Activated naive CD4-positive, alpha-beta T cell treated with anti-CD3 and anti-CD28 coated beads, Interleukin-2, amount 50 U/mL, for 72 hours (primary cell): Measurements from ENCODE around the gene OSER1. TPM values are rescaled to one million over a fixed set of nuclear protein-coding genes. Genes with fewer than 3 reads are reported as not detected.

ENCODE experiments used
- ATAC-seq, 2 donors: fragments of 150-1000 bp; cut with Tn5 transposase; 2 replicates each; pipeline ENCODE4 v1.10.0; 2021; ENCODE audit warnings: mild to moderate bottlenecking in 2 of 2, moderate library complexity in 2 of 2
- DNase-seq, 2 donors: peaks; one replicate each; pipeline ENCODE4 v3.0.0; 2021 to 2022; ENCODE audit warnings: low spot score in 2 of 2
- H3K27ac Mint-ChIP-seq, 2 donors: one replicate each; pipeline ENCODE4 v1.8.0; 2022; ENCODE audit warnings: mild to moderate bottlenecking in 2 of 2, mixed read lengths in 2 of 2
- H3K36me3 Mint-ChIP-seq, 2 donors: one replicate each; pipeline ENCODE4 v1.8.0; 2022; ENCODE audit warnings: mixed read lengths in 2 of 2
- H3K9me3 Mint-ChIP-seq, 2 donors: one replicate each; pipeline ENCODE4 v1.8.0; 2022; ENCODE audit warnings: mixed read lengths in 2 of 2
- total RNA-seq, 2 donors: library from RNA; stranded (reverse); gene quantifications; one replicate each; pipeline ENCODE4 v1.2.3, GENCODE V29; 2022

OSER1 gene
- total RNA-seq, 2 donors from 2014 or later = 32.2 to 42.8 TPM

GRCh38 chr20:44211177-44212039 is 837 bp upstream of the OSER1 start:
- Mint-ChIP-seq H3K27ac (peak overlapping the region; percentile 97 to 100), H3K9me3 (no peaks in the 10 kb centered on the region), H3K36me3 (peaks cover 25% of the 10 kb centered on the region in 2 donors)
- no peak for DNase-seq
- no peak for ATAC-seq

- peaks cover 27 to 31% of the 10 kb centered on the region in 2 donors for H3K36me3 Mint-ChIP-seq
- H3K27ac Mint-ChIP-seq = peak overlapping the region; percentile 100
- no peaks in the 10 kb centered on the region for H3K9me3 Mint-ChIP-seq
- DNase-seq = no peak
- no peak for ATAC-seq
Observed at GRCh38 chr20:44209686-44210405, 725 bp downstream of the OSER1 start.

- Mint-ChIP-seq H3K9me3 (no peaks in the 10 kb centered on the region), H3K36me3 (peaks cover 27 to 32% of the 10 kb centered on the region in 2 donors), H3K27ac (peak overlapping the region; percentile 100)
- no peak for ATAC-seq
- no peak for DNase-seq
Observed at GRCh38 chr20:44208770-44209169, 1.8 kb downstream of the OSER1 start.

GRCh38 chr20:44208165-44208564 is 2.4 kb downstream of the OSER1 start:
- no peaks in the 10 kb centered on the region for H3K9me3 Mint-ChIP-seq
- ATAC-seq (no peak), DNase-seq (no peak)
- peaks cover 27 to 37% of the 10 kb centered on the region in 2 donors for H3K36me3 Mint-ChIP-seq
- no peak overlapping the region for H3K27ac Mint-ChIP-seq

- no peak for ATAC-seq
- no peak for DNase-seq
- peak overlapping the region; percentile 39 to 88 for H3K27ac Mint-ChIP-seq
- H3K36me3 Mint-ChIP-seq = peaks cover 27 to 41% of the 10 kb centered on the region in 2 donors
- H3K9me3 Mint-ChIP-seq = no peaks in the 10 kb centered on the region
Observed at GRCh38 chr20:44207126-44207723, 3.3 kb downstream of the OSER1 start.

- ATAC-seq = no peak
- Mint-ChIP-seq H3K27ac (no peak overlapping the region), H3K9me3 (no peaks in the 10 kb centered on the region), H3K36me3 (peaks cover 29 to 38% of the 10 kb centered on the region in 2 donors)
- no peak for DNase-seq
Observed at GRCh38 chr20:44206132-44206531, 4.4 kb downstream of the OSER1 start.

- ATAC-seq = no peak
- H3K9me3 Mint-ChIP-seq = no peaks in the 10 kb centered on the region
- peaks cover 22 to 39% of the 10 kb centered on the region in 2 donors for H3K36me3 Mint-ChIP-seq
Observed at GRCh38 chr20:44204832-44205215, 5.7 kb downstream of the OSER1 start.

GRCh38 chr20:44204156-44204831 is 6.3 kb downstream of the OSER1 start:
- Mint-ChIP-seq H3K36me3 (peaks cover 18 to 40% of the 10 kb centered on the region in 2 donors), H3K9me3 (no peaks in the 10 kb centered on the region), H3K27ac (no peak overlapping the region)
- DNase-seq (no peak), ATAC-seq (peak in 1 of 2 donors; percentile 52)

More at GRCh38 chr20:44204832-44205215, 5.7 kb downstream of the OSER1 start:
- no peak for DNase-seq
- H3K27ac Mint-ChIP-seq = no peak overlapping the region

- H3K27ac Mint-ChIP-seq = no peak overlapping the region
- ATAC-seq (no peak), DNase-seq (no peak)
- H3K9me3 Mint-ChIP-seq = no peaks in the 10 kb centered on the region
- H3K36me3 Mint-ChIP-seq = peaks cover 20 to 48% of the 10 kb centered on the region in 2 donors
Observed at GRCh38 chr20:44203161-44203560, 7.4 kb downstream of the OSER1 start.

- Mint-ChIP-seq H3K36me3 (peaks cover 15 to 37% of the 10 kb centered on the region in 2 donors), H3K9me3 (no peaks in the 10 kb centered on the region), H3K27ac (no peak overlapping the region)
- ATAC-seq = no peak
- DNase-seq = no peak
Observed at GRCh38 chr20:44200983-44201382, 9.6 kb downstream of the OSER1 start.

- H3K27ac Mint-ChIP-seq = peak overlapping the region in 1 of 2 donors; percentile 85
- DNase-seq = no peak
- no peak for ATAC-seq
- H3K36me3 Mint-ChIP-seq = peaks cover 15 to 35% of the 10 kb centered on the region in 2 donors
- no peaks in the 10 kb centered on the region for H3K9me3 Mint-ChIP-seq
Observed at GRCh38 chr20:44200371-44200770, 10.2 kb downstream of the OSER1 start.

GRCh38 chr20:44199877-44200276 is 10.7 kb downstream of the OSER1 start:
- H3K36me3 Mint-ChIP-seq = peaks cover 15 to 35% of the 10 kb centered on the region in 2 donors
- H3K9me3 Mint-ChIP-seq = no peaks in the 10 kb centered on the region
- no peak for DNase-seq
- H3K27ac Mint-ChIP-seq = peak overlapping the region; percentile 56 to 85
- ATAC-seq = no peak

GRCh38 chr20:44198872-44199271 is 11.7 kb downstream of the OSER1 start:
- Mint-ChIP-seq H3K36me3 (peaks cover 15 to 35% of the 10 kb centered on the region in 2 donors), H3K27ac (peak overlapping the region; percentile 56 to 97), H3K9me3 (no peaks in the 10 kb centered on the region)
- DNase-seq (peak in 1 of 2 donors; percentile 34), ATAC-seq (peak; percentile 96 to 97)

- Mint-ChIP-seq H3K27ac (no peak overlapping the region), H3K36me3 (peaks cover 10 to 23% of the 10 kb centered on the region in 2 donors), H3K9me3 (no peaks in the 10 kb centered on the region)
- DNase-seq (no peak), ATAC-seq (no peak)
Observed at GRCh38 chr20:44196271-44196670, 14.3 kb downstream of the OSER1 start.

GRCh38 chr20:44195605-44196004 is 15.0 kb downstream of the OSER1 start:
- H3K27ac Mint-ChIP-seq = no peak overlapping the region
- H3K36me3 Mint-ChIP-seq = peaks cover 8 to 21% of the 10 kb centered on the region in 2 donors
- no peaks in the 10 kb centered on the region for H3K9me3 Mint-ChIP-seq
- no peak for ATAC-seq
- no peak for DNase-seq

GRCh38 chr20:44193801-44194200 is 16.8 kb downstream of the OSER1 start:
- no peak for DNase-seq
- Mint-ChIP-seq H3K9me3 (no peaks in the 10 kb centered on the region), H3K36me3 (peaks cover 1 to 3% of the 10 kb centered on the region in 2 donors), H3K27ac (no peak overlapping the region)
- ATAC-seq = no peak
